NCI-H446 treated with DMSO at 0.1 percent for 48 hours (cell line): ENCODE measurements around the gene POLR2I.
"Not testable (repeated sequence)": the region's sequence is repeated elsewhere in the genome, so short reads cannot be mapped to it uniquely, and the experiment has no call there.

Experiments
- DNase-seq: peaks from one replicate; lab custom pipeline; 2025; lab: John Stamatoyannopoulos, UW

The POLR2I gene

DNA sequence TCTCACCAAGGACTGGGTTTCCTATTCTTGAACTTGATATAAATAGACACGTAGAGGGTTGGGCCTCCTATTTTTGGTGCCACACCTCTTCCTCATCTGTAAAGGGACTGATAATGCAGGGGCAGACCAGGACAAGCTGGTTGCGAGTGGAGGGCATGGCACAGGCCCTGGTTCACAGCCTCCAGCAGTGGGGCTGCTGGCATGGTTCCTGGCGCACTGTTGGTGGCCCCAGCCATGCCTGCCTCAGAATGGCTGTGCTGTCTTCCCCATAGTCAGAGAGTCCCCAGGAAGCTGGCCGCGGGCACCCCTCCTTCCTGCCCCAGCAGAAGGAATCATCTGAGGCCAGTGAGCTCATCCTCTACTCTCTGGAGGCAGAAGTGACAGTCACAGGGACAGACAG, 14.2 kb downstream of the POLR2I start:
- DNase-seq, result no peak

- DNase-seq, result no peak
Observed at GRCh38 chr19:36099166-36099785, 15.4 kb downstream of the POLR2I start.

GRCh38 chr19:36097036-36097435, 17.6 kb downstream of the POLR2I start:
- no peak for DNase-seq

DNA sequence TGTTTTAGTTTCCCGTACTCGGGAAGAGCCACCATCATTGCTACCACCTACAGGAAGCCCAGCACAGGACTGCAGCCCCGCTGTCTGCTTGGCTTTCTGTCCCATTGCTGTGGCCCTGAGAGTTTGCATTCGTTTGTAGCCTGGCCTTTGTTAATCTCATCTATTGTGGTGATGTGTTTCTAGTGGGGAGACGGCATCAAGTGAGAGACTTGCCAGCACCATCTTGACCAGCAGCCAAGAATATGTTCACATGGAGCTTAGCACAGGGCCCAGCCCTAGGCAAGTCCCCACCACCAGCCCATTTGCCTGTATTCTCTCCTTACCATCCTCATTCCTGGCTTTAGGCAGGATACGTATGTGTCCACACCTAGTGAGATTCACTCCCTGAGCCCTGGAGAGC, 21.0 kb downstream of the POLR2I start:
- DNase-seq, result no peak

- no peak for DNase-seq
Observed at GRCh38 chr19:36093146-36093662, 21.5 kb downstream of the POLR2I start.

GRCh38 chr19:36092566-36092965, 22.1 kb downstream of the POLR2I start:
- DNase-seq, result no peak

- no peak for DNase-seq
Observed at GRCh38 chr19:36090910-36091695, 23.6 kb downstream of the POLR2I start.

GRCh38 chr19:36089847-36090246, 24.8 kb downstream of the POLR2I start:
- DNase-seq, result no peak

DNA sequence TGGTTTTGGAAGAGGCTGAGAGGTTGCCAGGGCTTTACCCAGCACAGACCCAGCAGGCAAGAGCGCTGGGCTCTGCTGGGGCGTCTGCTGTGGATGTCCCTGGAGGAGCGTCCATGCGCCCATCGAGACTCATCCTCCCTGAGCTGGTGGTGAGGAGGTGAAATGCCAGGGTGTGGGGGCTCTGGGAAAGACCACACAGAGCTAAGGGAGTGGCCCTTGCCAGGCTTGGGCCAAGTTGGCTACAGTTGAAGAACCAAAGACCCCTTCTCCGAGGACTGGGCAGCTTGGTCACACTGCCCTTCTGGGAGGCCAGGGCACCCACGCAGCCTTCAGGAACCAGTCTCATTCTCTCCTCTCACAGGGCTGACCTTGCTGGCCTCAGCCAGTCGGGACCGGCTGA, 28.3 kb downstream of the POLR2I start:
- DNase-seq, result no peak

GRCh38 chr19:36084231-36085009, 30.3 kb downstream of the POLR2I start:
- DNase-seq, result no peak

DNA sequence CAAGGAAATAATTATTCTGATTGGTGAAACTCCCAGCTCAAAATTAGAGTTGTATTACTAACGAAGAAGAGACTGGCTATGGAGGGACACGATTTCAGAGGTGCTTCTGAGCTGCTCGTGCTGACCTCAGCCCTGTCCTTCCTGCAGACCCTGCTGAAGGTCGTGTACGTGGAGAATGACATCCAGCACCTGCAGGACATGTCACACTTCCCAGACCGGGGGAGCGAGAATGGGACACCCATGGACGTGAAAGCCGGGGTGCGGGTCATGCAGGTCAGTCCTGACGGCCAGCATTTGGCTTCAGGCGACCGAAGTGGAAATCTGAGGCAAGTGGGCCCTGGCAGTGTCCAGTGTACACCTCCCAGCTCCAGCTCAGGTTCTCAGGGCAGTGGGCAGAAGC, 31.8 kb downstream of the POLR2I start:
- no peak for DNase-seq

GRCh38 chr19:36081894-36082293, 32.8 kb downstream of the POLR2I start:
- DNase-seq, result no peak

DNA sequence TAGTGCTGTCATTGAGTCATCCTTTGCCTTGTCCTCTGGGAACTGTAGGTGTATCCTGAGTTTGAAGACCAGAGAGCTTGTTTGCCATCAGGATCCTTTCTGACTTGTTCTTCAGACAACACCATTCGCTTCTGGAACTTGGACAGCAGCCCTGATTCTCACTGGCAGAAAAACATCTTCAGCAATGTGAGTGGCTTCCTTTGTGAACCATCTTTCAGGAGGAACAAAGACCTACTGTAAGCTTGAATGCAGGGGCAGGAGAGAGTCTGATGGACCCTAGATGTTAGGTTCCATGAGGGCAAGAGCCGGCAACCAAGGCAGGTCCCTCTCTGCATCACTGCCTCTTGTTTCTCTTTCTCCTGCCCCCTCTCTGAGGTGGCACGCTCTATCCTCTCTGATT, 33.3 kb downstream of the POLR2I start:
- DNase-seq, result no peak

DNA sequence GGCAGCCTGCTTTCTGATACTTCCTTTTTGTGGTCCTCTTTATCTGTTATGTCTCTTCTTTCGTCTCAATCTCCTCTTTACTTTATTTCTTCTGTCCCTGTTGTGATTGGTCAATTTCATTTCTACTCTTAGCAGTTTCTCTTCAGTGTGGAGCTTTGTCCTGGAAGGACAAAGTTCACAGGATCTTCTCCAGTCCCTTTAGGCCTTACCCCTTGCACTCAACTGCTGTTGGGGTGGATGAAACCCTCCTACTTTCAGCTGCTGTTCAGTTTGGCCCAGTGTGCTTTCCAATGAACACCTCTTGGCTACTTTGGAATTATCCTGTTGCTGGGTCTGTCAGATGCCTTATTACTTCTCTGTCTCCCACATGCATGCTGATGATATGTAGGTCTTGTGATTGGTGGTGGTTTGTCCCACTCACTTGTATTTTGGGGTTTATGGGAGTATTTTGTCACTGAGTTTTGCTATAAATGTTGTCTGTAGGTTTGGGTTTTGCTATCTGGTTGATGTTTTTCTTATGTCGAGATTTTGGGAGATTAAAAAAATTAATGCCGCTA, 35.2 kb downstream of the POLR2I start:
- DNase-seq, result no peak

DNA sequence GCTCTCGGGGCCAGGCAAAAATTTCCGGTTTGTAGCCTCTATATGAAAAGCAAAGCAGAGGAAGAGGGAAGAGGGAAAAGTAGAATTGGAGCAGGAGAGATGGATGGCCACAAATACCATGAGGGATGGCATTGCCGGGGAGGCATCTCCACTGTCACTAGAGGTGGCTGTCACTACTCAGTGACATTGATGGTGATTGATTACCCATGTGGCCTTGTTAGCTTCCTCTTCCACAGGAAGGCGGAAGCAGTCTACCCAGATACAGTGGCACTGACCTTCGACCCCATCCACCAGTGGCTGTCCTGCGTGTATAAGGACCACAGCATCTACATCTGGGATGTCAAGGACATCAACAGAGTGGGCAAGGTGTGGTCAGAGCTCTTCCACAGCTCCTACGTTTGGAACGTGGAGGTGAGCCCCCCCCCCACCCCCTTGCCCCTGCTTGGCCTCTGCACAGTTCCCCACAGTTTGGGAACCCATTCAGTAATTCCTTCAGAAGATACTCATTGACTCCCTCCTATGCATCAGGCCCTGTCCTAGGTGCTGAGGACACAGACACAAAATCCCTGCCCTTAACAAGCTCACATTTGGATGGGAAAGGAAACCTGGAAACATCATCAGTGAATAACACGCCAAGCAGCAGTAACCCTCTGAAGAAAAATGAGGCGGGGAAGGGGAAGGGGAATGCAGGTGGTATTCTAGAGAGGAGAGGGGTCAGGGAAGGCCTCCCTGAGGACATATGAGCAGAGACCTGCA, 41.4 kb downstream of the POLR2I start:
- DNase-seq, result no peak

- DNase-seq, result no peak
Observed at GRCh38 chr19:36072081-36072480, 42.6 kb downstream of the POLR2I start.

DNA sequence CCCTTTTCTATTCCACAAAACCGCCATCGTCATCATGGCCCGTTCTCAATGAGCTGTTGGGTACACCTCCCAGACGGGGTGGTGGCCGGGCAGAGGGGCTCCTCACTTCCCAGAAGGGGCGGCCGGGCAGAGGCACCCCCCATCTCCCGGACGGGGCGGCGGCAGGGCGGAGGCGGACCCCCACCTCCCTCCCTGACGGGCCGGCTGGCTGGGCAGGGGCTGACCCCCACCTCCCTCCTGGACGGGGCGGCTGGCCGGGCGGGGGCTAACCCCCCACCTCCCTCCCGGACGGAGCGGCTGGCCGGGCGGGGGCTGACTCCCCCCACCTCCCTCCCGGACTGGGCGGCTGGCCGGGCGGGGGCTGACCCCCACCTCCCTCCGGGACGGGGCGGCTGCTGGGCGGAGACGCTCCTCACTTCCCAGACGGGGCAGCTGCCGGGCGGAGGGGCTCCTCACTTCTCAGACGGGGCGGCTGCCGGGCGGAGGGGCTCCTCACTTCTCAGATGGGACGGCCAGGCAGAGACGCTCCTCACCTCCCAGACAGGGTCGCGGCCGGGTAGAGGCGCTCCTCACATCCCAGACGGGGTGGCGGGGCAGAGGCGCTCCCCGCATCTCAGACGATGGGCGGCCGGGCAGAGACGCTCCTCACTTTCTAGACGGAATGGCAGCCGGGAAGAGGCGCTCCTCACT, 45.7 kb downstream of the POLR2I start:
- not testable (repeated sequence) for DNase-seq

DNA sequence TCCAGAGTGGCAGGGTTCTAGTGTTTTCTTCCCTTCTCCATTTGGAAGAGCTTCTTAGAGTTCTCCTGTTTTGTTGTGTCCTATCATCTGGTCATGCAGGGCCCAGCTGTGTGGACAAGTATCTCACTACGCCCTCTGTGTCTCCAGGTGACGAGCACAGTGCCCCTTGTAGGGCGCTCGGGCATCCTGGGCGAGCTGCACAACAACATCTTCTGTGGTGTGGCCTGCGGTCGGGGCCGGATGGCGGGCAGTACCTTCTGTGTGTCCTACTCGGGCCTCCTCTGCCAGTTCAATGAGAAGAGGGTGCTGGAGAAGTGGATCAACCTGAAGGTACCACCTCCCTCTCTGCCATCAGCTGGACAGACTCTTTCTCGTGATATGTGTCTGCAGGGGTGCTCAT, 47.0 kb downstream of the POLR2I start:
- DNase-seq, result no peak

DNA sequence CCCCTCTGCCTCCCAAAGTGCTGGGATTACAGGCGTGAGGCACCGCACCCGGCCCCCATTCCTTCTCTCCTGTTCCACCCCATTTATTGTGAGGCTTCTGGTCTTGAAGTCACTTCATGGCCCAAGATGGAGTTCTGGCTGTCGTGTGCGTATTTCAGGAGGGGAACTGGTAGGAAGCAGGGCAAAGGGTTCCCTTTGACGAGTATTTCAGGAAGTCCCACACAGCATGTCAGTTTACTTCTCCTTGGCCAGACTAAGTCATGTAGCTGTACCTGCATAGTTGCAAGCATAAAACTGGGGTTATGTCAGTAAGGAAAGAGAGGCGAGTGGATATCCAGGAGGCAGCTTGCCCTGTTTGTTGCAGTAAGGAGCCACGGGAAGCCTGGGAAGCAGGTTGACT, 49.8 kb downstream of the POLR2I start:
- DNase-seq, result no peak
